NCI-H460 (cell line): ENCODE measurements around the gene ZNF555. TPM values are rescaled to one million over a fixed set of nuclear protein-coding genes. Genes with fewer than 3 reads are reported as not detected.

Source experiments
- DNase-seq: peaks from one replicate; pipeline ENCODE4 v3.0.0-alpha.2; 2016; ENCODE audit warnings: low read depth; ENCODE audit errors: extremely low read depth
- total RNA-seq: library from RNA; depleted of rRNA; stranded (reverse); fragments of >200 nt; shearing (Covaris generic); gene quantifications from 2 replicates; pipeline ENCODE4 v1.2.3, GENCODE V29; 2014

Gene ZNF555
- total RNA-seq, 1 experiment from 2014 or later = 3.1 TPM

DNA sequence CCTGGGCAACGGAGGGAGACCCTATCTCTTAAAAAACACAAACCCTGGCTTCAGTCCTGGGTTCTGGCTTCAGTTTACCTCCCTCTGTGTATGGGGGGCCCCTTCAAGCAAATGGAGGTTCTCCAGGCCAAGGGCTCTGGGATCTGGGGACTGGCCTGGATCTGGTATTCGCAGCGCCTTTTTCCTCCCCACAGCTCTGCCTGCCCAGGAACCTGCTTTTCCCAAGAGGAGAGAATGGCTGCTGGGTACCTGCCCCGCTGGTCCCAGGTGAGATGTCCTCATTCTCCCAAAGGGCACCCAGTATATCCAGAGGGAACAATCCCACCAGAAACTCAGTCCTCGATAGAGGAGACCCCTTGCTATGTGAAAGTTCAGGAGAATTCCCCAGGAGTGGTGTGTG, 18.4 kb upstream of the ZNF555 start:
- no peak for DNase-seq

DNA sequence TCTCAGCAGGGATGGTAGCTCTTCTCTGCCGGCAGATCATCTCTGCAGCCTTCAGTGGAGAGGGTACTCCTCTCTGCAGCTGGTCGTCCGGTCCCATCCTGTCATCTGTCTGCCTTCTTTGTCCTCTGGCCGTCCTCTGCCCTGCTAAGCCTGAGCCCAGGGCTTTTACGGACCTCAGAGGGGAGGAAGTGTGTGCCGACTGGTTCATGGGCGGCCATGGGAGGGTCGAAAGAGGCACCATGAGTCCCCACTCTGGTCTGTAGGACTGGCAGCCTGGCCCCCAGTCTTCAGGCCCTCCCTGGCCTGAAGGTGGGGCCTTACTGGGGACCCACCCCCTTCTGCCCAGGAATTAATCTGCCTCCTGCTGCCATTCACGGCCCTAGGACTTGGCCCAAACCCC, 17.6 kb upstream of the ZNF555 start:
- DNase-seq = no peak

DNA sequence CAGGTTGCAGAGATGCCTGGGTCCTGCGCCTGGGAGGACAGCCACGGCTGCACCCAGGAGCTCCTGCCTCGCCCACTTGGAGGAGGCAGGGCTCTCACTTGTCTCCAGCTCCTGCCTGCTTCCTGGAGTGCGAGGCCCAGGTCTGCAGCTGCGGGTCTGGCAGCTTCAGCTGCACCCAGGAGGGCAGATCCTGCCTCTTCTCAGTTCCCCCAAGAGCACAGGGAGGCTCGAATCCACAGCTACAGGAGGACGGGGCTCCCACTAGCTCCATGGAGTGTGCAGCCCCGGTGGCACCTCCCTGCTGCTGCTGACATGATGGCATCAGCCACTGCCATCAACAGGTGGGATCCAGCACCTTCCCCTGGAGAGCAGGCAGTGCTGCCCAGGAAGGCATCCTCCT, 17.1 kb upstream of the ZNF555 start:
- no peak for DNase-seq

DNA sequence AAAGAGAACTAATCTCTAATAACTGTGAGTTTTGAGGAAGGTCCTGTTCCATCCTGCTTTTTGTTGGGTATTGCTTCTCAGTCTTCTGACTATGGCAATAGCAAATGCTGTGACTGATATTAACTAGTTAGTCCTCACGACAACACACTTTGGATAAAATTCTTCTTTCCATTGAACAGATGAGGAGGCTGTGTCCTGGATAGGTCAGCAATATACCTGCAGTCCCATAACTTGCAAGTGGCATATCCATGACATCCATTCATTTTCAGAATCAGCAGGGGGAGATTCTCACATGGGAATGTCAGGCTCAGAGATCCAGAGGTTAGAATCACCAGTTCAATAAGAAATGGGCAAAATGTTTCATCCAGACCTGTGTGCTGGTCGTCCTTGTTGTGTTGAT, 14.3 kb upstream of the ZNF555 start:
- no peak for DNase-seq

DNA sequence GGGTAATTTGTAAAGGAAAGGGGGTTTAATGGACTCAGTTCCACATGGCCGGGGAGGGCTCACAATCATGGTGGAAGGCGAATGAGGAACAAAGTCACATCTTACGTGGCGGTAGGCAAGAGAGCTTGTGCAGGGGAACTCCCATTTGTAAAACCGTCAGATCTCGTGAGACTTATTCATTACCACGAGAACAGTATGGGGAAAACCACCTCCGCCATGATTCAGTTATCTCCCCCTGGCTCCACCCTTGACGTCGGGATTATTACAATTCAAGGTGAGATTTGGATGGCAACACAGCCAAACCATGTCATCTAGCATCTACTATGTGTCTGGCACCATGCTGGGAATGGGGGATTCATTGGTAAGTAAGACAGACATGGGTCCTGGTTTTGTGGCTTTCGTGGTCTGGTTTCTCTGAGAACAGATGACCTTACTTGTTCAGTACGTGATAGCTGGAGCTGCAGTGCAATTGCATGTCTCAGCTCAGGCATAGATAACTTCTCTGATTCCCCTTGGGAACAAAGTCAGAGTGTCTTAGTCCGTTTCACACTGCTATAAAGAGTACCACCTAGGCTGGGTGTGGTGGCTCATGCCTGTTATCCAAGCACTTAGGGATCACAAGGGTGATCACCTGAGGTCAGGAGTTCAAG, 13.3 kb upstream of the ZNF555 start:
- no peak for DNase-seq

DNA sequence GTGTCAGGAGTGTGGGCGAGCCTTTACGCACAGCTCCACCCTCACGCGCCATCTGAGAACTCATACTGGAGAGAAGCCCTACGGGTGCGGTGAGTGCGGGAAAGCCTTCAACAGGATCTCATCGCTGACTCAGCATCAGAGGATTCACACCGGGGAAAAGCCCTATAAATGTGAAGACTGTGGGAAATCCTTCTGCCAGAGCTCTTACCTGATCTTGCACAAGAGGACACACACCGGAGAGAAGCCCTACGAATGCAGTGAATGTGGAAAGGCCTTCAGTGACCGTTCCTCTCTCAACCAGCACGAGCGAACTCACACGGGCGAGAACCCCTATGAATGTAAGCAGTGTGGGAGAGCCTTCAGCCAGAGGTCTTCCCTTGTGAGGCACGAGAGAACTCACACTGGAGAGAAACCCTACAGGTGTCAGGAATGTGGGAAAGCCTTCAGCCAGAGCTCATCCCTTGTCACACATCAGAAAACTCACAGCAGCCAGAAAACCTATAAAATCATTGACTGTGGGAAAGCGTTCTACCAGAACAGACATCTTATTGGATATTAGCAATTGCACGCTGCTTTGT, 6.9 kb upstream of the ZNF555 start:
- DNase-seq = no peak

DNA sequence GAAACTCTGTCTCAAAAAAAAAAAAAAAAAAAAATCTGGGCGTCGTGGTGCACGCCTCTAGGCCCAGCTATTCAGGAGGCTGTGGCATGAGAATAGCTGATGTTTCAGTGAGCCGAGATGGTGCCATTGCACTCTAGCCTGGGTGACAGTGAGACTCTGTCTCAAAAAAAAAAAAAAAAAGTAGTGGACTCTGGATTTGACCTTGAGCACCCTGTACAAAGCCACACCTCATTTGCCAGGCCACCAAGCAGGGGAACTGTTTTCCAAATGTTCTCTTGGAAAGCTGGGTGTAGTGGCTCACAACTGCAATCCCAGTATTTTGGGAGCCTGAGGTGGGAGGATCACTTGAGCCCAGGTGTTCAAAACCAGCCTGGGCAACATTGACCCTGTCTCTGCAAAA, 3.8 kb upstream of the ZNF555 start:
- no peak for DNase-seq

DNA sequence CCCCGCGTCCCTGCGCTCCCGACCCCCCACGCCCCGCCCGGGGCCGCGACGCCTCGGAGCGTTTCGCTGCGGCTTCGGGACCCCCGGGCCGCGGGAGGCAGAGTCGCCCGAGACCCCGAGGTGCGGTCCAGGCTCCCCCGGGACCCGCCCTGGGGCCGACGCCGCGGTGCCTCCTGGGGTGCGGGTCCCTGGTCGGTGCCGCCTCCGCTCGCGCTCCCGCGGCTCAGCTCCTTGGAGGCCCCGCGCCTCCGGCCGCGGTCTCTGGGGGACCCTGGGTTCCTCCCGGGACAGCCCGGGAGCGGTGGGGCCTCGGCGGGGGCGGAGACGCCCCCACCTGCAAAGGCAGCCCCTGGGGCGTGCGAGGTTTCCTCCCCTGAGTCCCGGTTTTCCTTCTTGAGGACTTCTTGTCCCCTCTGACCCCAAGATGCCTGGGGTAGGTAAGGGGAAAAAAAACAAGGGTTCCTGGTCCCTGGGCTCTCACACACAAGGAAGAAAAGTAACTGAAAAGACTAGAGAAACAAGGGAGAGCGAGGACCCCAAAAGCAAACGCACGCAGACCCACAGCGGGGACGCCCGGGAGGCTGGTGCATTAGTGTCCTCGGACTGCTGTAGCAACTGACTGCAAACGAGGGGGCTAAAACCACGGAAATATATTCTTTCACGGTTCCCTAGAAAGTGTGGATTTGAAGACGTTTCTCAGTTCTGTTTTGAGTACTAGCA, 740 bp downstream of the ZNF555 start:
- no peak for DNase-seq

DNA sequence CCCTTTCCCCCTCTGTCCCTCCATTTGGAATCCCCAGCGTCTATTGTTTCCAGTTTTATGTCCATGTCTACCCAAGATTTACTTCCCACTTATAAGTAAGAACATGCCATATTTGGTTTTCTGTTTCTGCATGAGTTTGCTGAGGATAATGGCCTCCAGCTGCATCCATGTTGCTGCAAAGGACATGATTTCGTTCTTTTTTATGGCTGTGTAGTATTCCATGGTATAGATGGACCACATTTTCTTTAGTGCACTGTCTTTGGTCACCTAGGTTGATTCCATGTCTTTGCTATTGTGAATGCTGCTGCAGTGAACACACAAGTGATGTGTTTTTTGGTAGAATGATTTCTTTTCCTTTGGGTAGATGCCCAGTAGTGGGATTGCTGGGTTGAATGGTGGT, 3.8 kb downstream of the ZNF555 start:
- DNase-seq = no peak

DNA sequence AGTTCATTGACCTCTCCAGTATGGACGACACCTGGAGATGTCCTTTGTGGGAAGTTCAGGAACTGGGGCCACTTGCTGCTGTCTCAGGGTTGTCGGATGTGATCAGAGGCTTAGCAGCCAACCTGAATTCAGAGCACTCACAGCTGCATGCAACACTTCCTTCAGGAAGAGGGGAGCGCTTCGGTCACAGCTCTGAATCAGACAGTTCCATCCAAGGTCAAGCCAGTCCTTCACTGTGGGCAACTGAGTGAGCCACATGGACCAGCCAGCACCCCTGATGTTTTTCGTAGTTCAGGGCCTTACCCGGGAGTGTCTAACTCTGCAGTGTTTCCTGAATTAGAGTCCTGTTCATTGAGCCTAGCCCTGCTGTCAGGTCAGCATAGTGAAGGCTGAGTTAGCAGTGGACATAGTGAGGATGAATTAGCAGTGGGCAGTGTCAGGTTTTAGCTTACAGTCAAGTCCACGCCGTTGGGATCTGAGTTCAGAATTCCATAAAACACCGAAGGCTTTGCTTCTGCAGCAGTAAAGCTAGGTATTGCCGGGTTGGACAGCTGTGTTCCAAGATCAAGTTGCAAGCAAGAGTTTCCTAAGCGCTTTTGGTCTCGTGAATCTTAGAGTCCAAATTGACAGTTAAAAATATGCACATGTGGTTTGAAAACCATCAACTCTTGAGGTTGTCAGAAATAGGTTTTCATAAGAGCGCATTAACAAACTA, 5.1 kb downstream of the ZNF555 start:
- DNase-seq = no peak

DNA sequence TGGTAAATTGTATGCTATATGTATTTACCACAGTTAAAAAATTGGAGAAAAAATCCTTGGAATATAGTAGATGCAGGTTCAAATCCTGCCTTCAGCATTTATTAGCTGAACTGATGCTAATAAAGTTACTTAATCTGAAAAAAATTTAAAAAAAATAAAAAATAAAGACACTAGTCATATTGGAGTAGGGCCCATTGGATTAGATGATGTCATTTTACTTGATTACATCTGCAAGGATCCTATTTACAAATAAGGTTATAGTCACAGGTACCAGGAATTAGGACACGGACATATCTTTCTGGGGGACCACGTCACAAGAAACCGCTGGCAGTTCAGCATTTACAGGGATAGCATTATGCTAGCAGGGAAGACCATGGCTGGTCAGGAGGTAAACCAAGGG, 6.2 kb downstream of the ZNF555 start:
- no peak for DNase-seq

DNA sequence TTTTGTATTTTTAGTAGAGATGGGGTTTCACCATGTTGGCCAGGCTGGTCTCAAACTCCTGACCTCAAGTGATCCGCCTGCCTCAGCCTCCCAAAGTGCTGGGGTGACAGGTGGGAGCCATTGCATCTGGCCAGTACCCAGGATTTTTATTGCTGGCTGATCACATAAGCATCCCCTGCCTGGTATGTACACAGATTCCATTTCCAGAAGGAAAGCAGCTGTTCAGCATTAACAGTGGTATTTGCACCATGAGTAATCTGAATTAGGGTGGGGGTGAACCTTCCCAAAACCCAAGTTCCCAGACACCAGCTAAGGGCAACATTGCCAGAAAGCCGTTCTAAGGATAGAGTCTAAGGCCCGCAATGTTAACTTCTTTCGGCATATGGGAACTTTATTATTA, 7.3 kb downstream of the ZNF555 start:
- no peak for DNase-seq

DNA sequence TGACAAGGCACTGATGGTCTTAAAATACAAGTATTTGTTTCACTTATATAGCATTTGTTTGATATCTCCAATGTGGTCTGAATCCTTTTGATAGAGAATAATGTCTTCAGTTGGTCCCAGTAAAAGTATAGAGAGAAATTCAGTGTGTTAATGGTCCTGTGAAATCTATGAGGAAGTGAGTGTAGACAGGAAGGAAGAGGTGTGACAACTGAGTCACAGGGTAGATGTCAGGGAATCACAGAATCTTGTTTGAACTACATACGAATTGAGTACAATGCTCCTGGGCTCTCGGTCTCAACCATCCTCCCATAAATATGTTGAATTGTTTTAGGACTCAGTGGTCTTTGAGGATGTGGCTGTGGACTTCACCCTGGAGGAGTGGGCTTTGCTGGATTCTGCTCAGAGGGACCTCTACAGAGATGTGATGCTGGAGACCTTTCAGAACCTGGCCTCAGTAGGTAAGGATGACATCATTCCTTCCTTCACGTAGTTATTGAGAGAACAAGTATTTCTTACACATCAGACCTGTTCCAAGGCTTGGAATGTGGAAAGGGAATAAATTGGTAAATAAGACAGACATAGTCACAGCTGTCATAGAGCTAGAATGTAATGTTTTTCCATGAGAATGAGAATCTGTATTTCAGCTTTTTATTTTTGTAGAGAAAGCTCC, 9.1 kb downstream of the ZNF555 start:
- DNase-seq = no peak

DNA sequence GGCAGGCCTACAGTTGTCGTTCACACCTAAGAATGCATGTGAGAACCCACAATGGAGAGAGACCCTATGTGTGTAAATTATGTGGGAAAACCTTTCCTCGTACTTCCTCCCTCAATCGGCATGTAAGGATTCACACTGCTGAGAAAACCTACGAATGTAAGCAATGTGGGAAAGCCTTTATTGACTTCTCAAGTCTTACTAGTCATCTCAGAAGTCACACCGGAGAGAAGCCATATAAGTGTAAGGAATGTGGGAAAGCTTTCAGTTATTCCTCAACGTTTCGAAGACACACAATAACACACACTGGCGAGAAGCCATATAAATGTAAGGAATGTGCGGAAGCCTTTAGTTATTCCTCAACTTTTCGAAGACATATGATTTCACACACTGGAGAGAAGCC, 11.3 kb downstream of the ZNF555 start:
- DNase-seq = no peak

DNA sequence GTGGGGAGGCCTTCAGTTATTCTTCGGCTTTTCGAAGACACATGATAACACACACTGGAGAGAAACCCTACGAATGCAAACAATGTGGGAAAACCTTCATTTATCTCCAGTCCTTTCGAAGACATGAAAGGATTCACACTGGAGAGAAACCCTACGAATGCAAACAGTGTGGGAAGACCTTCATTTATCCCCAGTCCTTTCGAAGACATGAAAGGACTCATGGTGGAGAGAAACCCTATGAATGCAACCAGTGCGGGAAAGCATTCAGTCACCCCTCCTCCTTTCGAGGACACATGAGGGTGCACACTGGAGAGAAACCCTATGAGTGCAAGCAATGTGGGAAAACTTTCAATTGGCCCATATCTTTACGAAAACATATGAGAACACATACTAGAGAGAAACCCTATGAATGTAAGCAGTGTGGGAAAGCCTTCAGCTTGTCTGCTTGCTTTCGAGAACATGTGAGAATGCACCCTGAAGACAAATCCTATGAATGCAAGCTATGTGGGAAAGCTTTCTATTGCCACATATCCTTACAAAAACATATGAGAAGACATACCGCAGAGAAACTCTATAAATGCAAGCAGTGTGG, 11.8 kb downstream of the ZNF555 start:
- DNase-seq = no peak

DNA sequence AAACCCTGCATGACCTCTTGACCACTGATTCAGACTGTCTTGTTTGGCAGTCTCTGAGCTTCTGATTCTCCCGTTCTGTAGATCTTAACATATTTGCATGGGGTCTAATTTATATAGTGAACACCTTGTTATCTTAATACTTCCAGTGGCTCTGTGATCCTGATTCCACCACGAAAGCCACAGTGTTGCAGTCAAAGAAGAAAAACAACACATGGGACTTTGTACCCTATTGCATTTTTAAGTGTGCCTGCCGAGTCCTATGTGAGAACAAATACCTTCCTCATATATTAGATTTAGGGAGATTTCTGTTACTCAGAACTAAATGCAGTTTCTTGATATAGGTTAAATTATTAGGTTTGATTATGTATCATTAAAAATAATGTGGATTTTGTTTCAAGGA, 13.6 kb downstream of the ZNF555 start:
- DNase-seq = no peak

DNA sequence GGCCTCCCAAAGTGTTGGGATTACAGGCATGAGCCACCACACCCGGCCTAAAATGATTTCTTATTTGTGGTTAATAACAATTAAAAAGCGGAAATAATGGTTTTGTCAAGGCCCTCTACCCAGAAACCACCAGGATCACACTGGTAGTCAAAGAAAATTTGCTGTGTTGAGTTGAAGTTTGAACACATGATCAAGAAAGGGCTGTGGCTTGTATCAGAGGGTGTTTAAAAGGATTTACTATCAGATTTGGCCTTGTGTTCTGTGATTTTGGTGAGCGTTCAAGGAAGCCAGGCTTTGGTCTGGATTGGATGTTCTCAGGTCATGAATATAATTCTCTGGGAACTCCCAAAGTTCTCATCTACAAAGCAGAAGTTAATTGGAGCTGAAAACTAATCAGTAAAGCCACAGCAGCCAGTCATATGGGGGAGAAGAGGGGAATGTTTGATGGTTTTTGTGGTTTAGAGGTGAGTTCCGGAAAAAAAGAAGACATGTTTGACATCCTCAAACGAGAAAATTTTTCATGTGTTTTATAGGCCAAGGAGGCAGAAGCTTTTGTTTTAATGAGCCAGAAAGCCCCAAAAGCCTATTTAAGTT, 15.3 kb downstream of the ZNF555 start:
- no peak for DNase-seq

DNA sequence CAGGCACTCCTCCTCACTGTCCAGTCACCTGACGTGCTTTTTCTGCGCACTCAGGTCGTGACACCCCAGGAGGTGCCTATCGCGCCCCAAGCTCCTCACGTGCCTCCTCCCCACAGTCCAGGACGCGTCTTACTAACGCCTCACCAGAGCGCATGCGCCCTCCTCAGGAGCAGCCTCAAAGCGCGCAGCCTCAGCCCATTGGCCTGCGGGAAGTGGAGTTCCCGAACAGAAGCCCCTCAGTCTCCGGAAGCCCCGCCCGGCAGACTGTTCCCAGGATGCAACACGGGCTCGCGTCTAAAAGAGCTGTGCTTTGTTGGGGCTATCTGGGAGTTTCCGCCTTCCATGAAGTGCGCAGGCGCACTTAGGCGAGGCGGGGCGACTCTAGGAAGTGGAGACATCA, 17.6 kb downstream of the ZNF555 start:
- DNase-seq = no peak

DNA sequence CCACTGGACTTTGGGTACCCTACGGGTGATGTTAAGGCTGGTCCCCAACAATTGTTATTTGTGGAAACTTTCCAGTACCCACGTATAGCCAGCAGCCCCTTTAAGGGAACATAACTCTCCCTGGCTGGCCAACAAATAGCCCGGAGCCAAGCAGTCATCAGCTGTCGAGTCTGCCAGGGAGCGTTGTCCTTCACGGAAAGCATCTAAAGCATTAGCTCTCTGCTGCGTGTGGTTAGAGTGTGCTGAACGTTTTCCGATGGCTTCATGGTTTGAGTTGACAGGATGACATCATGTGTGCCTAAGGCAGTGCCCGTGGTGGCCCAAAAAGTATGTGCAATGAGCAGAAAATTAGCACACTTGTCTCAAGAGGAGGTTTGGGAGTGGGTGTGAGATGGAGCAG, 22.5 kb downstream of the ZNF555 start:
- no peak for DNase-seq

DNA sequence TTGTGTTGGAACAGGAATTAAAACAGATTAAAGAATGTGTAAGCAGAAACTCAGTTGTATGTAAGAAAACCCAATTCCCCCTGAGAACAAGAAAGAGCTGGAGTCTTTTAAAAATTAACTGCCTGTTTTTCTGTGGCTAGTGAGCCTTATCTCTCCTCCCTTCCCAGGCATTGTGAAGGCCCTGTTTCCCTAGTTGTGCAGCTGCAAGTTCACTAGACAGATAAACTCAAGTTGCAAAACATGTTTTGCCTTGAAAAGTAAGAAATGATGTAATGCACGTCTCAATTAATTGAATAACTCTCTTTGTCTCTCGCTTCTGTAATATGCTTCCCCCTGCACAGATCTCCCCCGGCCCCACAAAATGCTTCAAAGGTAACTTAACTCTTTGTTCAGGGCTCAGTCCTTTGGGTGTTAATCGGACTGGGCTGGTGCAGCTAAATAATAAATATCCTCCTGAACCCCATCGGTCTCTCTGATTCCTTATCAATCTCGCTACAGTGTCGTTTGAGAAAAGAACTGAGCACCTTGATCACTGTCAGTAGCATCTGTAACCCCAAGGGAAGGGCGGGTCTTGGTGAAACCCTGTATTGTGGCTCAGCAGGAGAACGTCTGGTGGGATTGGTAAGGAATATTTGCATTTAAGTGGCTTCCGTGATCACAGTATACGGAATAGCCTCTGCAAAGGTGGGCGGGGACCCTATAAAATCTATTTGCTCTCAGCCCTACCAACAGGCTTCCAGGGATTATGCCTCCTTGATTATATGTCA, 24.2 kb downstream of the ZNF555 start:
- no peak for DNase-seq
